Right forelimb (tissue), 1 donor: Measurements from ENCODE around the gene SYTL1.
A peak's percentile ranks its signal among the peaks of the same experiment; 100 is the strongest.

Experiments used
- DNase-seq: peaks from one replicate; pipeline ENCODE4 v3.0.0-alpha.2; 2018

SYTL1 gene

DNA sequence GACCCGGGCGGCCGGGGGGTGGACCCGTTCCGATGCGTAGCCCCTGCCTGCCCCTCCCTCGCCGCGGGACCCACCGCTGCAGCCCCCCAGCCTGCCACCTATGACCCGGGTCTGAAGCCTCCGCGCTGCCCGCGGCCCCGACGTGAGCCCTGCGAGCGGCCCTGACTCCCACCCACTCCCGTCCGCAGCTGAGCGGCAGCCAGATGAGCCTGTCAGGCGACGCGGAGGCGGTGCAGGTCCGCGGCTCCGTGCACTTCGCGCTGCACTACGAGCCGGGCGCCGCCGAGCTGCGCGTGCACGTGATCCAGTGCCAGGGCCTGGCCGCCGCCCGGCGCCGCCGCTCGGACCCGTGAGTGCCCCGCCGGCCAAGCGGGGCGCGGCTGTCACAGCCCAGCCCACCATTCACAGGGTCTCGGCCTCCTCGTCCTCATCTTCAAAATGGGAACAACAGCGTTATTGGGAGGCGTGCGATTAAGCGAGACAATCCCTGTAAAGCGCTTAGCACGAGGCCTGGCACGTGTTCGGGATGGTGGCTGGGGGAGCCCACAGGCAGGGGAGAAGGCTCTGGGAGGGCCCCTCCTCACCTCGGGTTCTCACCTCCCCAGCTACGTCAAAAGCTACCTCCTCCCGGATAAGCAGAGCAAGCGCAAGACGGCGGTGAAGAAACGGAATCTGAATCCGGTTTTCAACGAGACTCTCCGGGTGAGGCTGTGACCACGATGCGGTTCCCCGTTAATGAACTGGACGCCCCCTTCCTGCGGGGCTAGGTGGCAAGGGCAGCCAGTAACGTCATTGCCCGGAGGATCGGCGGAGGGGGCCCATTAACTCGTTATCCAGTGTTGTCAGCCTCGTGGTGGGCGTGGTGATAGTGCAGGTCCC, 8.2 kb downstream of the SYTL1 start:
- DNase-seq = peak; percentile 80

DNA sequence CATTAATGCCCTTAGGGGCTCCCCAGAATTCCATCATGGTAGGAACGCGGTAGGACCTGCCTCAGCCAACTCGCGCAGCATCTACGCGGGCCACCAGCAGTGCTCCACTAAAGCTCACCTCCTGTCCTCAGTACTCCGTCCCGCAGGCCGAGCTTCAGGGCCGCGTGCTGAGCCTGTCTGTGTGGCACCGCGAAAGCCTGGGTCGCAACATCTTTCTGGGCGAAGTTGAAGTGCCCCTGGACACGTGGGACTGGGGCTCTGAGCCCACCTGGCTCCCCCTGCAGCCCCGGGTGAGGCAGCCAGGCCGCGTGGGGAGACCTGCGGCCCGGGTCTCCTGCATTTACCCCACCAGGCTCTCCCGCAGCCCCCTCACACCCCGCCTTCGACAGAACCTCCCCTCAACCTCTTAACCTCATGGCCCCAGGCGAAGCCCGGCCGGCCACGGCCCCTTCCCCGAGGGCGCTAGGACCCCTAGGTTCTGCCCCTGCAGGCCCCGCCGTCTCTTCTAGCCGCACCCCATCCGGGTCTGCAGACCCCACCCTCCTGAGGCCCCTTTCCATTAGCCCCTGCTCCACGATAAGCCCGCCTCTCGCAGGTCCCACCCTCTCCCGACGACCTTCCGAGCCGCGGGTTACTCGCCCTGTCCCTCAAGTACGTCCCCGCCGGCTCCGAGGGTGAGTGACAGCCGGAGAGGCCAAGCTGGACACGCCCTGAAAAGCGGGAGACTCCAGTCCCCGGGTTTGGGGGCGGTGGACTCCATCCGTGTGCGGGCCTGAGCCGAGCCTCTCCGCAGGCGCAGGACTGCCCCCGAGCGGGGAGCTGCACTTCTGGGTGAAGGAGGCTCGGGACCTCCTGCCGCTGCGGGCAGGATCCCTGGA, 9.1 kb downstream of the SYTL1 start:
- no peak for DNase-seq

DNA sequence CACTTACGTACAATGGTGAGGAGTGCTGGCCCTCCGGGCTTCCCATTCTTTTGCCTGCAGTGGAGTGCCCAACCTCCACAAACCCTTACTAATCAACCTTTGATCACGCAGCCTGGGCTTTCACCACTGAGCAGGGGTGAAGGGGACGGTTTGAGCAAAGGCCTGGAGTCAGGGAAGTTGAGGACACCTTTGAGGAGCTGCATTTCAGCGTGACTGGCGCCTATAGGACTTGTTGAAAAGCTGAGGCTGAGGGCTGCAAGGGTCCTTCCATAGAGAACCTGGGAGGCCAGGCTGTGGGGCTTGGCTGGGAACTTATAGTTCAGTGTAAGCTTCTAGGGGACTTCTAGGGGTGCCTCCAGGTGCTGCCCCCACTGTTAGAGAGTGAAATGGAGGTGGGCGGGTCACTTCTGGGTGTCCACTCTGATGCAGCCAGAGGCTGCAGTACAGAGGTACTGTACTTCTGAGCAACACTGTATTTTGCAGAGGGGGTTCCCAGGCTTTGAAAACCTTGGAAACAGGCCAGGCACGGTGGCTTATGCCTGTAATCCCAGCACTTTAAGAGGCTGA, 9.8 kb downstream of the SYTL1 start:
- DNase-seq = no peak

DNA sequence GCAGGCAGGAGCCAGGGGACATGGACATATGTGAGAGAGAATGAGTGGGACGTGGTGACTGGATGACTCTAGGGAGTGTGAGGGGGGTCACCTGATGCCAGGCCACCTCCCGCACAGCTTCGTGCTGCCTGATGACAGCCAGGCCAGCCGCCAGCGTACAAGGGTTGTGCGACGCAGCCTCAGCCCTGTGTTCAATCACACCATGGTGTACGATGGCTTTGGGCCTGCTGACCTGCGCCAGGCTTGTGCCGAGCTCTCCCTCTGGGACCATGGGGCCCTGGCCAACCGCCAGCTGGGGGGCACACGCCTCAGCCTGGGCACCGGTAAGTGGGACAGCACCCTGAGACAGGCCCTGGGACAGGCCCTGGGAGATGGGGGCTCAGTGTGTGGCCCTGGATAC, 11.3 kb downstream of the SYTL1 start:
- no peak for DNase-seq

DNA sequence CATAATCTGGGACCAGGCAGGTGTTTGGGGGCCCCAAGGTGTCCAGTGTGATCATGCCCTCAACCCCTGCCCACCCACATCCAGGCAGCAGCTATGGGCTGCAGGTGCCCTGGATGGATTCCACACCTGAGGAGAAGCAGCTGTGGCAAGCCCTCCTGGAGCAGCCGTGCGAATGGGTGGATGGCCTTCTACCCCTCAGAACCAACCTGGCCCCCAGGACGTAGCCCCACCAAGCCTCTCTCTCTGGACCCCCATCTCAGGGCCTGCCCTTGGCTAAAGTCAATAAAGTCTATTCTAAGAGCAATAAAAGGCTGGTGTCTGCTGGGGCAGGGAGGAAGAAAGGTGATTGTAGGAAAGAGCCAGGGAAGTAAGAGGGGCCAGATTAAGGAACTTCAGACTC, 11.8 kb downstream of the SYTL1 start:
- no peak for DNase-seq

DNA sequence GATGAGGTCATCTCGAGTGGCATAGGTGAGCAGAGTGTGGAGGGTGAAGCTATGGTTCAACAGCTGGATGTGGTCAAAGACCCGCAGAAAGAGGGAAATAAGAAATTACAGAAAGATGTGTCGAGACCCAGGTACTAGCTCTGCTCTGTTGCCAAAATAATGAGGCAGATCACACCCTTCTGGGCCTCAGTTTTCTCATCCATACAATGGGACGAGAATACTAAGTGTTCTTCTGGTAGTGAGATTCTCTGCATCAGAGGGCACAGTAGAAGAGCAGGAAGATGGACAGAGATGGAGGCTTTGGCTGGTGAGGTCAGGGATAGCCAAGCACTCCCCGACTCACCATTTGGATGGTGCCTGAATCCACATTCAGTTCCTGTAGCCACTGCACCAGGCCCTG, 13.9 kb downstream of the SYTL1 start:
- DNase-seq = no peak

DNA sequence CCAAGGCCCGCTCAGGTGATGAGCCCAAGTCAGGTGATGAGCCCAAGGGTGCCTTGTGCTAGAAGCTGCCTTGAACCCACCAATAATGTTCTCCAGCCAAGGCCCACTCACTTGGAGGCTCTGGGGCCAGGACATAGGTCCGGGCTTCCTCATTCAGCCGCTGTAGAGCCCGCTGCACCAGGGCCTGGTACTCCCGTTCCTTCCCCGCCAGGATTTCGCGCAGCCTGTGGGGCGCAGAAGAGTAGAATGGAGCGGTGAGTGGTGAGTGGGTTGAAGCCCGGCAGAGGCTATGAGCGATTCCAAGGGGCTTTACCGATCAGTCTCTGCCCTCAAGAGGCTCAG, 14.4 kb downstream of the SYTL1 start:
- DNase-seq = no peak

DNA sequence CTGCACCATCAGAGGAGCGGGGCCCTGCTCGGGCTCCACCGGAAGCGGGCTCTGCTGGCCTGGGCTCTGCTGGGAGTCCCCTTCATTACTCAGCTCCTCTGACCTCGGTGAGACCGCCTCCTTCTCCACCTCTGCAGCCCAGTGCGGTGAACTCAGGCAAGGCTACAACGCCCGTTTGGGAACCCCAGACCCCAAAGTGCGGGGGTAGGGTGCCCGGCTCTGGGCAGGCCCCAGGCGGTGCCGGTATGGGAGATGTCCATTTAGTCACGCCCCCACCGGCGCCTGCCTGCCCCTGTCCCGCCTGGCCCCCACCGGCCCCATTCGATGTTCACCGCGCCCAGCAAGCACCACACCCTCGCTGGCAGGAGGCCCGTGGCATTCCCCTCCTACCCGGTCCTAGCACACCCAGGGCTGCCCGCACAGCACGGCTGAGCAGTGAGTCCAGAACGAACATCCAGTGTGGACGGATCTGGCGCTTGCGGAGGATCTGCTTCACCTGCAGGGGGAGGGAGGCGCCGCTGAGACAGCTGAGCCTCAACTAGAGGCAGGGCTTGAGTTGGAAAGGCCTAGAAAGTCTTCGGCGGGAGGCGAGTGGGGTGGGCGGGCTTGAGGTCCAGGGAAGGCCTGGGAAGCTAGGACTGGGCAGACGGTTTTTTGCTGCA, 14.9 kb downstream of the SYTL1 start:
- no peak for DNase-seq

DNA sequence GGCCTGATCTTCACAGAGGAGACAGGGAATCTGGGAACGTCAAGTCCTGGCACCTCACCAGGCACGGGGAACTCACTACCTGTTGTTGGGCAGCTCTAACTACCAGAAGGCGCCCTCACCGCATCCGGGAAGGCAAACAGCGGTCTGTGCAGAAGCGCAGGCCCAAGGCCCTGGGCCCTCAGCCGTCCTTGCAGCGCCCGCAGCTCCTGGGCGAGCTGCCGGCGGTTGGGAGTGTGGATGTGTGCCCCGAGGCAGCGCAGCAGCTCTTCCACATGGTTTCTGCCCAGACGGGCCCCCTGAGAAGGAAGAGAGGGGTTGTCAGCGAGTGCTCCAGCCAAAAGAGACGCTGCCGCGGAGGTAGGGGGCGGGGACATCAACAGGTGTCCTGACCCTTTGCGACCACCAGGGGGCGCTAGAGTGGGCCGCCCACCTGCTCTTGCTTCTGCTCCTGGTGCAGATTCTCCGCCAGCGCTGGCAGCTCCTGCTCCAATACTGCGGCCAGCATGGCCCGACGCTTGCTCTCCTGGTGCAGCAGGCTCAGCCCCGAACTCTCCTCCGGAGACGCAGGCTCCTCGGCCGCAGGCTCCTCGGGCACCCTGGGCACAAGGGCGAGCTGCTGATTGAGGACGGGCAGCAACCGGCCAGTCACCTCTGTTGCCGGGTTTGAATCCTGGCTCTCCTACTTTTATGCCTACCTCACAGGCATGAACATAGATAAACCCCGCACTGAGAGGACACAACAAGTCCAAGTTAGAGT, 15.6 kb downstream of the SYTL1 start:
- DNase-seq = peak; percentile 88

DNA sequence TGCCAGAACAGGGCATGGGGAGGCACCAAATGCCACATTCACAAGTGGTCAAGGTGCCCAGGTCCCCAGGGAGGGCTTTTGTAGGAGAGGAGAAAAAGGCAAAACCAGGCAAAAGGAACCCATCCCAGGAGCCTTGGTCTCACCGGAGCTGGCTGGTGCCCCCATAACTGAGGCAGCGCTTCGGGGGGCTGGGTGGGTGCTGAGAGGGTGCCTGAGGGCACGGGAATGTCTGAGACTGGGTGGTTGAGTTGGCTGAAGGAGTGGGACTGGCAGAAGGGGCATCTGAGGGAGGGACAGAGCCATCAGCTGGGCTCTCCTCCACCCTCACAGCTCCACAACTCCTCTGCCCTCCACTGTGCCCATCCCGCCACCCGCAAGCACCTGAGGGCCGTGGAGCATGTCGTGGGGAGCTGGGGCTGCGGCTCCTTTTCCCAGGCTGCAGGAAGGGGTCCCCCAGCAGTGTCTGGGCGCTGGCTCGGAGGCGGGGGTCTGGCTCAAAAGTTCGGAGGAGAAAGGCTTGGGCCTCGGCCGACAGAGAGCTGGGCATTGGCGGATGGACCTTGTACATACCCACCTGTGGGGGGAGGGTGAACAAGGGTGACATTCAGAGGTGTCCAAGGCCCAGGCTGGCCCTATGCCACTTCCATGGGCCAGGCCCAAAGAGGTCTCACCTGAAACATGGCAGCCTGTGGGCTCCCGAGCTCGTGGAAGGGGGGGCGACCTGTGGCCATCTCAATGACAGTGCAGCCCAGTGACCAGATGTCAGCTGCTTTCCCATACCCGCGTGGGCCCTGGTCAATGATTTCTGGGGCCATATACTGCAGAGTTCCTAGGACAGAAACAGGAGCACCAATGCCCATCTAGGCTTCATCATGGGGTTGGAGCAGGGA, 16.5 kb downstream of the SYTL1 start:
- no peak for DNase-seq

DNA sequence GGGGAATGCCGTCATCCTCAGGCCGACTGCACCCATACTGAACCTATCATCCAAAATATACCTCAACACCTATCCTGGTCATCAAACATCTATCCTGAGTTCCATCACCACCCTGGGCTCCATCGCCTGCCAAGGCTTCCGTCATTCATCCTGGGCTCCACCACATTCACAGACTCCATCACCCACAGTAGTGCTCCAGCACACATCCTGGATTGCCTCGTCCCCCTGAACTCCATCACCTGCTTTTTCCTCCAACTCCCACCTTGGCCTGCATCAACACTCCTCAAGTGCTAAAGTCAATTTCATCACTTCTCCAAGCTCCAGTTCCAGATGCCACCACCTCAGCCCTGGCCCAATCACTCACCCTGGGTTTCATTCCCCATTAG, 17.1 kb downstream of the SYTL1 start:
- no peak for DNase-seq

DNA sequence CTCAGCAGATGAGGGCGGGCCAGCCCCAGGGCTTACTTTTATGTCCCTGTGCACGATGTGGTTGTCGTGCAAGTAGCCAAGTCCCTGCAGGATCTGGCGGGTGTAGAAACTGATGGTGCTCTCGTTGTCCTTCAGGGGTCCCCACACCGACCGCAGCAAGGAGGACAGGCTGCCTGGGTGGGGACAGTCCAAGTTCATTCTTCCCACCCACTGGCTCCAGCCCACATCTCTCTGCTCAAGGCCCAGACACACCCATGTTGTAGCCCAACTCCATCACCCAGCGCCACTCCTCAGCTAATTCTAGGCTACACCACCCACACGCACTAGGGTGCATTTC, 18.0 kb downstream of the SYTL1 start:
- DNase-seq = no peak

DNA sequence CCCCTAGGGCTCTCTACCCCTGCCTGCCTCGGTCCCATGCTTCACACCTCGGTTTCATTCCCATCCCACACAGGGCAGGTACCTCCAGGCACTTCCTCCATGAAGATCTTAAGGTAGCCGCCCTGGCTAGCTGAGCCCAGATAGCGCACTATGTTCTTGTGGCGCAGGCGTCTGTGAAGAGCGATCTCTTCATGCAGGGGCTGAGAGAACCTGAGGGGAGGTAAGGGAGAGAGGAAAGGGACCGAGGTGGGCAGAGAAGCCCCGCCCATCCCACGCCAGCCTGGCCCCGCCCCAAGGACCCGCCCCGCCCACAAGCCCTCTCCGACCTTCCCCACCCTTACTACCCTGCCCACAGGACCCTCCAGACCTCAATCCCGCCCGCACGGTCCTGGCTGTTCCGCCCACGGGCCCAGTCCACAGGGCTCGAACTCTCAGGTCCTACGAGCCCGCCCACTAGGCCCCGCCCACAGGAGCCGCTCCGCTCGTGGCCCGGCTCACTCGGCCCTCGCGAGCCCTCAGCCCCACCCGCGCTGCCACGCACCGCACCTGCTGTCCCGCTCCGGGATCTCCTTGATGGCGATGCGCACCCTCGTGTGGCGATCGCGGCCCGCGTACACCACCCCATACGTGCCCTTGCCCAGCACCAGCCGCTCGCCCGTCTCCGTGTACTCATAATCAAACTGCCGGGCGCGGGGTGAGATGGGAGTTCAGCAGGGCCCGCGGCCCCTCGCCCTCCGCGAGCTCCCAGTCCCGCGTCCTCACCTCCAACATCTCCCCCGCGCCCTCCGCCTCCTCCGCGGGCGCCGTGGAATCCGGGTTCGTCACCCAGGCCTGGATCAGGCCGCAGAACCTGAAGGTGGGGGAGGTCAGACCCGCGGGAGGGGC, 18.6 kb downstream of the SYTL1 start:
- no peak for DNase-seq

DNA sequence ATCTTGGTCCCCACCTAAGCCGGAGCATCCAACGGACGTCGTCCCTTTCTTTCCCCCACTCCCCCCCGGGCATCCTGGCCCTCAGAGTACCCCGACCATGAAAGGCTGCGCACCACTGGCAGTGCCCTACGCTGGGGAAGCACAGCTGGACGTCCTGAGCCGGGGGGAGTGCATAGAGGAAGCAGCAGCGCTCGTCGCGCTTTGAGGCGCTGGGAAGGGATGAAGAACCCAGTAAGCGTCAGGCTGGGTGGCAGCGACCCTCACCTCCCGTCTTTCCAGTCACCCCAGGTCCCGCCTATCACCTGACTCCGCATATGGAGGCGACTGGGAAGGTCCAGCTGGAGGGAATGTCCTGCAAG, 19.2 kb downstream of the SYTL1 start:
- DNase-seq = no peak

DNA sequence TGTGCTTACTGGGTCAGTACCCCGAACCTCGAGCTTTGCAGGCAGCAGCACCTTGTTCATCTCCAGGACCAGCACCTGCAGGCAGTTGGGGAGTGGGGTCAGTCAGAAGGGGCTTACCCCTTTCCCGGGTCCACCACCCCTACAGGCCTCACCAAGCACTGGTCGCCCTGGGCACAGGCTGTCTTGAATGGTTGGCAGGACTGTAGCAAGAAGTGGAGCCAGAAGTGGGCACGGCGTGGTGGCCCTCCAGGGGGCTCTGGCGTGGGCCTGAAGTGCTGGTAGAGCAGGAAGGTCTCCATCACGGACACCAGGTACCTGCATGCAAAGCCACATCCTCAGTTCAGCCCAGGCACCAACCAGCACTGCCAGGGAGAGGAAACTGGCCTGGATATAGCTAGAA, 19.7 kb downstream of the SYTL1 start:
- DNase-seq = no peak

DNA sequence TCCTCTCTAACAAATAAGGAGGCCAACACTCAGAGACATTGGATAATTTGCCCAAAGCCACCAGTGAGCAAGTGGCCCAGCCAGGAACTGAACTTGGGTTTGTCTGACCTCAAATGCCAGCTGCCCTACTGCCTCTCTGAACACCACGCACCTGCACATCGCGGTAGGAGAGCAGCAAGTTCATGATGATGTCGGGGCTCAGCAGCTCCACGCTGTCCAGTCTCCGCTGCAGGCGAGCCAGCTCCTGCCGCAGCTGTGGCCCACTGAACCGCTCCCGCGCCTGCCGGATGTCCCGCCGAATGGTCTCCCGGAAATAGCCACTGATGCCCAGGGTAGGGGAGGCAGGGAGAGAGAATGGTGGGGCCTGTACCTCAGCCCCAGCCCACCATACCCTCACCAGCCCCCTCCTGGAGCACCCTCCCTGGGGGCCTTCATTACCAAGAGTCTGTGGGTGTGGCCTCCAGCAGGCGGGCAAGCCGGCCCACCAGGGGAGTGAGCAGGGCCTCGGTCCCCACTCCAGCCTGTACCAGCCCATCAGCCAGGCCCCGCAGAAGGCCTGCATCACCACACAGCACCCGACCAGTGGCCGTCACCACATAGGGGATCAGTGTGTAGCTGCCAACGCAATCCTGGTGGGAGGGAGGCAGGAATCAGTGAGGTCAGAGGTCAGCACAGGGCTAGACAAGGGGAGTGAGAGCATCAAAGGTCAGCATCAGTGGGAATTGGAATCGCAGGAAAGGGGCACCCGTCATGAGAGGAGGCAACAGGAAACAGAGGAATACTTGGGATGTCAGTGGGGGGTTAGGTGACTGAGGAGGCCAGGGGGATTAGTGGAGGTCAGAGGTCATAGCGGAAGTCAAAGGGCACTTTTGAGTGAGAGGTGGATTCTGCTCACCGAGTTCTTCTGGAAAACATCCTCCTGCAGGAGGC, 22.2 kb downstream of the SYTL1 start:
- DNase-seq = no peak

DNA sequence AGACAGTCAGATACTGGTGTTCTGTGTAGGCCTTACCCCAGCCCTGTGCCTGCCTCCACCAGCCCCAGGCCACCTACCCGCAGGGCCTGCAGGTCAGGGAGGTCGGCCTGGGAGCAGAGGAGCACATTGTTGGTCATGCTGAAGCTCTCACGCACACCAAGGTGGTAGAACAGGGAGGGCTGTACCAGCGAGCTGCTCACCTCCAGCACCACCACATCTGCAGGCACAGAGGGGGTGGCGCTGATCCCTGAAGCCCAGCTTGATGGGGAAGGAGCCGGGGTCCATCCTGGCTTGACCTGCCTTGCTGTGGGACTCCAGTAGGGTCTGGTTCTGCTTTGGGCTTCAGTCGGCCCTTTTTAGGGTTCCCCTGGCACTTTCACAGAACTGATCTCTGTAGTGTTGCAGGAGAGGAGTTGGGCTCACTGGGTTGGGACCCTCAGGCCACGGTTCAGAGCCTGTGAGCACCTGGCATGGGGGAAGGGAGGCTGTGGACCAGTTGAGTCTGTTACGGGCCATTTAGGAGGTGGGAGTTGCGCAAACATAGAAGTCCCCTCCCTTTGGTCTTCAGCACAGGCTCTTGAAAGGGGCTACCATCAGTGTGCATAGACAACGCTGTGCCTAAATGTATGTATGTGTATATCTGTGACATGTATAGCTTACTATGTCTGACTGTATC, 23.0 kb downstream of the SYTL1 start:
- no peak for DNase-seq

DNA sequence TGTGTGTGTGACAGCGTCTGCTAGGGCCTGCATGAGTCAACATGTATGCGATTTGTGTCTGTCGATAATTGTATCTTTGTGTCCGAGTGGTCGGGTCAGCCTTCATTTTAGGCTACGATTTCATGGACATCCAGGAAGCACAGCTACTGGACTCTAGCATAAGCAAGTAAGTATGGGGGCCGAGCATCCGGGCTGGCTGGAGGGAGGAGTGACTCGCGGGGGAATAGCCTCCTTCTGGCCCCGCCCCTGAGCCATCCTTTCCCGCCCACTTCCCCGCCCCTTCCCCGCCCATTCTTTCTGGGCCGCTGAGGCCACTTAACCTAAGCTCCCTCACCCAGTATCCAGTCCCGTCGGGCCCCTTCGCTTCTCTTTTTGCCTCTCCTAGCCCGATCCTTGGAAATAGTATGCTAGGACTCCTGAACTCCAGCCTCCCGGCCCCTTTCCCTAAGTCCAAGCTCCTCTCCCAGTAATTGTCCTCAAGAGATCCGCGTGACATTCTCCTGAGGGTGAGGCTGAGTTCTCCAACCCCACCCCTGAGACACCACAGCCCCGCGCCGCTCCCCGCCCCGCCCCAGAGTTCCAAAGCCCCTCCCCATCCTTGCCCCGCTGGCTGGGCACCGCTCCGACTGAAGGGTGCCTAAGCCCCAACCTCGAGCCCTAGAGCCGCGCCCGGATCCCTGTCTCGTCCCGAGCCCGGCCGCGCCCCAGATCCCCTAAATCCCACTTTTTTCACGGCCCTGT, 23.7 kb downstream of the SYTL1 start:
- peak; percentile 94 for DNase-seq
